GM12874 (cell line): Measurements from ENCODE around the gene LCE1D.

ENCODE experiments used
- TF ChIP-seq, protein P1 (sequence below): IDR thresholded peaks from 2 replicates; pipeline ENCODE4 v1.5.1; 2011; ENCODE audit warnings: low read depth, mild to moderate bottlenecking, control low read depth, low read length, moderate library complexity; ENCODE audit not compliant: insufficient read depth

The LCE1D gene

DNA sequence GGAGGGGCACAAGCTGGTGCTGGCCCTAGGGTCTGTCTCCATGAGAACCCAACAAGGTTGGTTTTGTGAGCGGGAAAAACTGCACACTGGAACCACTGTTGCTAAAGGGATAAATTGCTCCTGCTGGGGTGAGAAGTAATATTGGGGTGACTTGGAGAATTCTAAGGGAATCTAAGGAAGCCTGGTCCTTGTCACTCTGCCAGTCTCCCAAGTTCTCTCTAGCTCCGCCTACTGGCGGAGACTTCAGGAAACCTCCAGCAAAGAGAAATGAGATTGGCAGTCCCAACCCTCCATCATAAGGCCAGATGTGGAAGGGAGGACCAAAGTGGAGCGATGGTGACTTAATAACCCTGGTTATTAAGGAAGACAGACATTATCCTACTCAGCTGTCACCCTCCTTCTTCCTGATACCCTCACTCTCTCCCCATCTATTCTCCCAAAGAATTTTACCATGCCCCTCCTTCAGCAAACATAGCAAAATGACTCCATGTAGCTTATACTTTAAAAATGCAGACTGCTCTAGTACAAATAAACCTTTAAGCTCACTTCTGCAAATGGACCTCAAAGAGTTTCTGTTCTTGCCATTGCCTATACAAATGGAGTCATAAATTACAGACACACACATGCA is 18.9 kb upstream of the LCE1D start:
- TF ChIP-seq, protein P1, sequence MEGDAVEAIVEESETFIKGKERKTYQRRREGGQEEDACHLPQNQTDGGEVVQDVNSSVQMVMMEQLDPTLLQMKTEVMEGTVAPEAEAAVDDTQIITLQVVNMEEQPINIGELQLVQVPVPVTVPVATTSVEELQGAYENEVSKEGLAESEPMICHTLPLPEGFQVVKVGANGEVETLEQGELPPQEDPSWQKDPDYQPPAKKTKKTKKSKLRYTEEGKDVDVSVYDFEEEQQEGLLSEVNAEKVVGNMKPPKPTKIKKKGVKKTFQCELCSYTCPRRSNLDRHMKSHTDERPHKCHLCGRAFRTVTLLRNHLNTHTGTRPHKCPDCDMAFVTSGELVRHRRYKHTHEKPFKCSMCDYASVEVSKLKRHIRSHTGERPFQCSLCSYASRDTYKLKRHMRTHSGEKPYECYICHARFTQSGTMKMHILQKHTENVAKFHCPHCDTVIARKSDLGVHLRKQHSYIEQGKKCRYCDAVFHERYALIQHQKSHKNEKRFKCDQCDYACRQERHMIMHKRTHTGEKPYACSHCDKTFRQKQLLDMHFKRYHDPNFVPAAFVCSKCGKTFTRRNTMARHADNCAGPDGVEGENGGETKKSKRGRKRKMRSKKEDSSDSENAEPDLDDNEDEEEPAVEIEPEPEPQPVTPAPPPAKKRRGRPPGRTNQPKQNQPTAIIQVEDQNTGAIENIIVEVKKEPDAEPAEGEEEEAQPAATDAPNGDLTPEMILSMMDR: peak; percentile 63

DNA sequence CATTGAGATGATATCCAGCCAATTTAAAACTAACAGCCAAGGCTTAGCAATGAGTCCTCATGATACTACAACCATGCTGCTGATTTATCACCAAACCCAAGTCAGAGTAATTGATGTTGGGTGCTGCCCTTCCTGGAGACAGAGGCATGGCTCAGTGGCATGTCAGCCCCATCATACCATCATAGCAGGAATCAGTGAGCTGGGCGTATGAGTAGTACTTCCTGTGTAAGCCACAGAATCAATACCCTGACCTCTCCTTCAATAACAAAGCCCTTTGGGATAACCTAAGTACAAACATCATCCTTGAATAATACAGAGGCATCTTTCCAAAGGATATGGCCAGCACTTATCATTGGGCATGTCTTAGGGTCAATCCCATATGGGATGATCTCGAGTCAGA is 13.4 kb upstream of the LCE1D start:
- TF ChIP-seq, protein P1: no peak

DNA sequence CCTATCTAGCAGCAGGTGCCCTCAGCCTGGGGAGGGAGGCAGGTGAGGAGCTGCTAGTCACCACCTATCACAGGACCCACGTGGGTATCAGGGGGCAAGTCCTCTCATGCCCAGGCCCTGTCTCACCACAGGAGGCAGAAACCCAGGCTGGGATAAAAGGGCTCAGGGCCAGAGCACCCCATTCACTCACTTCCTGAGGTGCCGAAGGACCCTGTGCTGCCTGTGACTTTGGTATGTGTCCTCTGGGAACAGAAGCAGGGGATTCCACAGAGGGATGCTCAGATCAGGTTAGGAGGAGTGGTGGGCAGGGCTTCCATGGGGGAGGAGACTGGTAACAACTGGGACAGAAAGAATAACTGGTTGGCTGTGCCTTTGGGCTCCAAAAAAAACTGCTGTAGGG is 10.4 kb upstream of the LCE1D start, which contains the start of gene LCE1E:
Gene LCE1E (plus strand): TSS at position 181 of the 400 bp plus-strand sequence. CDS start 1,043 bp downstream, outside the sequence.
- TF ChIP-seq, protein P1: no peak

DNA sequence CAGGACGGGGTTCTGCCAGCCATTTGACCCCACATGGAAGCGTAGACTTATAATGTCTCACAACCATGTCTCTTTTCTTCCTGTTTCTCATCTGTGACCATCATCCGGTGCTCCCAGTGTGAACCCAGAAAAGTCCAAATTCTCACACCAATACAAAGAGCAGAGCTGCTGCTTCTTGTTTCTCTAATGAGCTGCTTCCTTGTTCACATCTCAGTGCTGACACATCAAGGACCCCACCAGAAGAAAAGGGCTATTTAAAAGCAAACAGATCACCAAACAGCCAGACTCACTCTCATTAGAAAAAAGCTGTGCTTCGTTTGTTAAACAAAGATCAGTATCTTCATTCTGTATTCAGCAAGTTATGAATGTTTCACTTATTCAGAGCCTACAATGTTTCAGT is 835 bp upstream of the LCE1D start:
- TF ChIP-seq, protein P1: no peak

DNA sequence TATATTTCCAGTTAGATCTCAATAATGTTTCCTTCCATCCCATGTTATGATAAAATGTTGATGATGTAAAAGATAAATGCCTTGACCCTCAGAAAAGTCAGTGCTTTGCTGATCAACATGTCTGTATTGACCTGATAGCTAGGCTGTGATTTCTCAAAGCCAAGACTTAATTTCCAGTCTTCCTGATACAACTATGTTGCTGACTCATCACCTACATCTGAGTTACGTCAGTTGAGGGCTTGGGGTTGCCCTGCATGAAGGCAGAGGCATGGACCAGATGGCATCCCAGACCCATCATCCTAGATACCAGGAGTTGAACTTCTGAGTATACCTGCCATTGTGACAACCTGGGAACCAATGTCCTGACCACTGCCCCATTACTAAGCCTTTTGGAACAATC is 4.8 kb downstream of the LCE1D start:
- TF ChIP-seq, protein P1: no peak

DNA sequence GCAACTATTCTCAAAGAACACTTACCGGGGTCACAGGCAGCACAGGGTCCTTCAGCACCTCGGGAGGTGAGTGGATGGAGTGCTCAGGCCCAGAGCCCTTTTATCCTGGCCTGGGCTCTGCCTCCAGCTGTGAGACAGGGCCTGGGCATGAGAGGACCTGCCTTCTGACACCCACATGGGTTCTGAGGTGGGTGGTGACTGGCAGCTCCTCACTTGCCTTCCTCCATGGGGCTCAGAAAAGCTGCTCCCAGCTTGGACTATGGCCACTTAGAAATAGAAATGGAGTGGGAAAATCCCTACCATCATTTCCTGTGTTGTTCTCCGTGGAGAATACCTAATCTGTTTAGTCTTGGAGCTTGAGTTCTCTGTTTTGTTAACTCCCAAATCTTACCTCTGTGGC is 10.1 kb downstream of the LCE1D start, which contains the start of gene LCE1C:
Gene LCE1C (minus strand): TSS at position 76 of the 400 bp plus-strand sequence. CDS start 1,173 bp downstream, outside the sequence.
- TF ChIP-seq, protein P1: no peak

DNA sequence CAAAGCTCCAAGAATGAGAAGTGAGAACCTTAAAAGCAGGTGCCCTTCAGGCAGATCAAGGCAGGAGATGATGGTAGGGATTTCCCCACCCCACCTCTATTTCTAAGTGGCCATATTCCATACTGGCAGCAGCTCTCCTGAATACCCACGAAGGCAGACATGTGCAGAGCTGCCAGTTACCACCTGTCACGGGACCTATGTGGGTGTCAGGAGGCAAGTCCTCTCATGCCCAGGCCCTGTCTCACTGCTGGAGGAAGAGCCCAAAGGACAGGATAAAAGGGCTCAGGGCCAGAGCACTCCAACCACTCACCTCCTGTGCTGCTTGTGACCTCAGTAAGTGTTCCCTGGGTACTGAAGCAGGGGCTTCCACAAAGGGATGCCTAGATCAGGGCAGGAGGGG is 14.5 kb downstream of the LCE1D start:
- TF ChIP-seq, protein P1: no peak
